ENCODE results near the gene SLC12A6.
"Not testable (repeated sequence)": the region's sequence is repeated elsewhere in the genome, so short reads cannot be mapped to it uniquely, and the experiment has no call there.

SLC12A6 gene

GRCh38 chr15:34337557-34338306 is at the start of gene SLC12A6 (continued):
- TF ChIP-seq ZNF830 (tag by site-specific recombination; IDR thresholded peaks at IDR 0.05; ENCODE audit: low read depth) (no peak), ZNF544 (tag by site-specific recombination; IDR thresholded peaks at IDR 0.05) (no peak), ZNF26 (tag by site-specific recombination; IDR thresholded peaks at IDR 0.05) (no peak), ZNF776 (tag by site-specific recombination; IDR thresholded peaks at IDR 0.05; ENCODE audit: borderline replicate concordance) (no peak), SETDB1 (IDR thresholded peaks at IDR 0.05; ENCODE audit: insufficient read length, low read length) (no peak), ZNF211 (tag by site-specific recombination; IDR thresholded peaks at IDR 0.05; ENCODE audit: low read depth) (no peak)

GRCh38 chr15:34381829-34382521 is 44.4 kb upstream of the SLC12A6 start:
- CTCF ChIA-PET, POLR2A ChIA-PET: not testable (repeated sequence)

GRCh38 chr15:34380491-34380890 is 42.9 kb upstream of the SLC12A6 start:
- POLR2A ChIA-PET, CTCF ChIA-PET: not testable (repeated sequence)

More at GRCh38 chr15:34381829-34382521, 44.4 kb upstream of the SLC12A6 start:
- not testable (repeated sequence) for H3K36me3 ChIP-seq (ENCODE audit: control insufficient read depth in 2 of 2, insufficient read depth in 1 of 2, low read length in 2 of 2); H3K9me3 ChIP-seq (ENCODE audit: control insufficient read depth, insufficient read depth, low read depth, low read length); H3K27ac ChIP-seq (ENCODE audit: extremely low read depth, low read depth, low read length); H3K4me3 ChIP-seq (ENCODE audit: low read depth, low read length); H3K4me1 ChIP-seq (ENCODE audit: control insufficient read depth, insufficient read depth, low read length)

GRCh38 chr15:34376856-34377255 is 39.3 kb upstream of the SLC12A6 start:
- CTCF ChIA-PET: no interaction called here
- Histone ChIP-seq H3K4me1 (ENCODE audit: control insufficient read depth, insufficient read depth, low read length) (no peaks in the 10 kb centered on the region), H3K36me3 (ENCODE audit: control insufficient read depth in 2 of 2, insufficient read depth in 1 of 2, low read length in 2 of 2) (no peaks in the 10 kb centered on the region), H3K27ac (ENCODE audit: extremely low read depth, low read depth, low read length) (no peak overlapping the region), H3K4me3 (ENCODE audit: low read depth, low read length) (no peak overlapping the region), H3K9me3 (ENCODE audit: control insufficient read depth, insufficient read depth, low read depth, low read length) (no peaks in the 10 kb centered on the region)
- POLR2A ChIA-PET: no interaction called here
- TF ChIP-seq KLF16 (tag by site-specific recombination; IDR thresholded peaks at IDR 0.05) (no peak), ZNF169 (tag by site-specific recombination; IDR thresholded peaks at IDR 0.05) (no peak), BCL11A (tag by site-specific recombination; IDR thresholded peaks at IDR 0.05; ENCODE audit: low read depth) (no peak), ZBTB44 (tag by site-specific recombination; IDR thresholded peaks at IDR 0.05) (no peak), ZNF664 (tag by site-specific recombination; IDR thresholded peaks at IDR 0.05) (no peak), ZNF830 (tag by site-specific recombination; IDR thresholded peaks at IDR 0.05; ENCODE audit: low read depth) (no peak), ZNF76 (tag by site-specific recombination; IDR thresholded peaks at IDR 0.05; ENCODE audit: borderline replicate concordance, low read depth) (no peak), SALL2 (tag by site-specific recombination; IDR thresholded peaks at IDR 0.05; ENCODE audit: borderline replicate concordance) (no peak), BCL11B (tag by site-specific recombination; IDR thresholded peaks at IDR 0.05; ENCODE audit: low read depth) (no peak), ZNF510 (tag by site-specific recombination; IDR thresholded peaks at IDR 0.05; ENCODE audit: insufficient replicate concordance) (no peak), ZNF433 (tag by site-specific recombination; IDR thresholded peaks at IDR 0.05; ENCODE audit: low read depth) (no peak), ZSCAN16 (tag by site-specific recombination; IDR thresholded peaks at IDR 0.05) (no peak), ZNF449 (tag by site-specific recombination; IDR thresholded peaks at IDR 0.05) (no peak)

More at GRCh38 chr15:34380491-34380890, 42.9 kb upstream of the SLC12A6 start:
- H3K27ac ChIP-seq (ENCODE audit: extremely low read depth, low read depth, low read length); H3K4me1 ChIP-seq (ENCODE audit: control insufficient read depth, insufficient read depth, low read length); H3K9me3 ChIP-seq (ENCODE audit: control insufficient read depth, insufficient read depth, low read depth, low read length); H3K4me3 ChIP-seq (ENCODE audit: low read depth, low read length); H3K36me3 ChIP-seq (ENCODE audit: control insufficient read depth in 2 of 2, insufficient read depth in 1 of 2, low read length in 2 of 2): not testable (repeated sequence)

GRCh38 chr15:34375541-34375940 is 38.0 kb upstream of the SLC12A6 start:
- H3K9me3 ChIP-seq (ENCODE audit: control insufficient read depth, insufficient read depth, low read depth, low read length); H3K4me3 ChIP-seq (ENCODE audit: low read depth, low read length); POLR2A ChIA-PET; H3K27ac ChIP-seq (ENCODE audit: extremely low read depth, low read depth, low read length); H3K4me1 ChIP-seq (ENCODE audit: control insufficient read depth, insufficient read depth, low read length); CTCF ChIA-PET; H3K36me3 ChIP-seq (ENCODE audit: control insufficient read depth in 2 of 2, insufficient read depth in 1 of 2, low read length in 2 of 2): not testable (repeated sequence)
